GM12878 (cell line): ENCODE results near the gene UHRF1. TPM values are rescaled to one million over a fixed set of nuclear protein-coding genes. Genes with fewer than 3 reads are reported as not detected.

ENCODE experiments used
- ATF7 ChIP-seq: fragments of 450-650 bp; IDR thresholded peaks from 2 replicates; pipeline ENCODE4 v1.6.1; 2016; ENCODE audit warnings: low read depth, mild to moderate bottlenecking
- BCLAF1 ChIP-seq: fragments of 450-650 bp; IDR thresholded peaks from 2 replicates; pipeline ENCODE4 v1.6.1; 2017; ENCODE audit warnings: antibody characterized with exemption, mild to moderate bottlenecking, moderate library complexity
- CBX5 ChIP-seq: sonication (generic); IDR thresholded peaks from 2 replicates; pipeline ENCODE4 v1.6.1; 2016; ENCODE audit warnings: low read depth, moderate library complexity, mild to moderate bottlenecking, inconsistent platforms
- CEBPB ChIP-seq, 2 experiments: fragments of 150-350 bp in 1 of 2; IDR thresholded peaks; 2 replicates each; pipeline ENCODE4 v1.6.1; 2012 to 2014; ENCODE audit warnings: low read depth in 2 of 2, low read length in 2 of 2, borderline replicate concordance in 1 of 2, inconsistent platforms in 1 of 2
- CUX1 ChIP-seq: IDR thresholded peaks from 2 replicates; pipeline ENCODE4 v1.6.1; 2012; ENCODE audit warnings: improper control_type of control experiment, low read depth, low read length; ENCODE audit not compliant: insufficient replicate concordance
- E4F1 ChIP-seq: fragments of 450-650 bp; IDR thresholded peaks from 2 replicates; pipeline ENCODE4 v1.6.1; 2018; ENCODE audit warnings: borderline replicate concordance, mild to moderate bottlenecking; ENCODE audit not compliant: partially characterized antibody
- EP300 ChIP-seq, 2 experiments: fragments of 150-350 bp in 1 of 2; IDR thresholded peaks; 2 replicates each; pipeline ENCODE4 v1.6.1; 2011 to 2012; ENCODE audit warnings: low read depth in 2 of 2, low read length in 2 of 2, borderline replicate concordance in 1 of 2, improper control_type of control experiment in 1 of 2, inconsistent platforms in 1 of 2; ENCODE audit not compliant: control insufficient read depth in 1 of 2
- KLF5 ChIP-seq: fragments of 450-650 bp; IDR thresholded peaks from 2 replicates; pipeline ENCODE4 v1.6.1; 2014; ENCODE audit warnings: mild to moderate bottlenecking; ENCODE audit not compliant: partially characterized antibody
- NFIC ChIP-seq: IDR thresholded peaks from 2 replicates; pipeline ENCODE4 v1.6.1; 2012; ENCODE audit warnings: low read depth, mild to moderate bottlenecking, inconsistent platforms, low read length, moderate library complexity
- NFYA ChIP-seq: IDR thresholded peaks from 2 replicates; pipeline ENCODE4 v1.6.1; 2011; ENCODE audit warnings: low read depth, mild to moderate bottlenecking, low read length, improper control_type of control experiment, borderline replicate concordance
- NR2C2 ChIP-seq: IDR thresholded peaks from 2 replicates; pipeline ENCODE4 v1.6.1; 2011; ENCODE audit warnings: borderline replicate concordance, low read depth; ENCODE audit not compliant: control insufficient read depth, insufficient read length
- SIX5 ChIP-seq: IDR thresholded peaks from 2 replicates; pipeline ENCODE4 v1.6.1; 2011; ENCODE audit warnings: mild to moderate bottlenecking, low read depth, low read length, moderate library complexity; ENCODE audit not compliant: severe bottlenecking
- SP1 ChIP-seq: IDR thresholded peaks from one replicate; pipeline ENCODE4 v1.6.1; 2011; ENCODE audit warnings: low read depth, low read length
- TCF12 ChIP-seq: IDR thresholded peaks from 2 replicates; pipeline ENCODE4 v1.6.1; 2011; ENCODE audit warnings: low read depth, mild to moderate bottlenecking, low read length
- TCF3 ChIP-seq: IDR thresholded peaks from 2 replicates; pipeline ENCODE4 v1.6.1; 2012; ENCODE audit warnings: low read depth, mild to moderate bottlenecking, low read length, borderline replicate concordance; ENCODE audit not compliant: insufficient read depth
- ZBTB33 ChIP-seq: fragments of 450-650 bp; IDR thresholded peaks from 2 replicates; pipeline ENCODE4 v1.6.1; 2017; ENCODE audit warnings: mild to moderate bottlenecking
- polyA plus RNA-seq, 11 experiments: library from polyadenylated mRNA; depleted of rRNA in 4 of 11; unstranded in 6 of 11; stranded (reverse) in 5 of 11; fragments of >200 nt; fragmentation: Nextera tagmentation in 4 of 11; fragmentation: Illumina TruSeq in 1 of 11; extraction: Ambion mirVana in 4 of 11; extraction: Trizol in 1 of 11; gene quantifications; 1 replicate in 1 of 11; 2 replicates in 10 of 11; pipeline versions ENCODE4 v1.2.1 to v1.2.3, GENCODE V29; 2011 to 2016; ENCODE audit warnings: inconsistent platforms in 2 of 11, missing spikeins in 2 of 11, low read depth in 1 of 11
- total RNA-seq, 4 experiments: library from RNA; depleted of rRNA in 3 of 4; stranded (reverse); fragments of >200 nt in 3 of 4; fragmentation: Illumina TruSeq in 1 of 4; extraction: Trizol in 1 of 4; gene quantifications; 2 replicates each; pipeline versions ENCODE4 v1.2.1 to v1.2.3, GENCODE V29; 2013 to 2021

UHRF1 gene
- total and polyA plus RNA-seq, 10 of the 15 experiments (the other 5 are each of a cell fraction or from before 2014, with no cell fraction given), result 13.0 to 109 (median 37.7) TPM

GRCh38 chr19:4909897-4910593, 744 bp downstream of the UHRF1 start (continued):
- TF ChIP-seq CUX1 (no peak), KLF5 (no peak), E4F1 (no peak), BCLAF1 (no peak), TCF3 (no peak), NFYA (no peak), CEBPB (IDR thresholded peaks at IDR 0.05; ENCODE audit: borderline replicate concordance in 1 of 2, low read depth in 2 of 2, low read length in 2 of 2) (no peak), NR2C2 (no peak), SP1 (peak; percentile 91), NFIC (no peak), TCF12 (no peak), SIX5 (no peak), ATF7 (no peak), EP300 (IDR thresholded peaks at IDR 0.05; ENCODE audit: borderline replicate concordance in 1 of 2, control insufficient read depth in 1 of 2, low read depth in 2 of 2, low read length in 2 of 2) (no peak), CBX5 (no peak), ZBTB33 (no peak)
